ENCODE measurements around the gene METTL14.

METTL14 gene

DNA sequence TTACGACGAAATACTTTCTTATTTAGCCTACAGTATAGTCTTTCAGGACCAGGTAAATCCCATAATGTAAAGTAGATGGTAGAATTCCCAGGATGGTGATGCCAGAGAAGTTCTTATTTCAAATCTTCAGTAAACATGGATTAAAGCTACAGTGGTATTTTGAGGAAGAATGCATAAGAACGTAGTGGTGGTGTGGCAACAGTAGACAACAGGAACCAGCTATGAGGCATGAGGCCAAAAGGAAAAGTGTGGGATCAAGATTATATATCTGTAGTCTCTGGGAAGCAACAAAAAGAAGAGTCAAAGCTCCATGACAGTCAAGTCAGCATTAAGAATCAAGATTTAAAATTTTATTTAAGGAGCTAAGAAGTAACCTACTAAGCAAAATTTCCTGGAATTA is 60.2 kb downstream of the METTL14 start:
- Mint-ChIP-seq H3K36me3 (ENCODE audit: low read depth) (peaks cover 27% of the 10 kb centered on the region), H3K4me3 (no peak overlapping the region), H3K27me3 (no peaks in the 10 kb centered on the region), H3K27ac (no peak overlapping the region), H3K9me3 (no peaks in the 10 kb centered on the region), H3K4me1 (ENCODE audit: low read depth) (no peaks in the 10 kb centered on the region)

- Mint-ChIP-seq H3K36me3 (ENCODE audit: low read depth) (peaks cover 26% of the 10 kb centered on the region), H3K4me1 (ENCODE audit: low read depth) (no peaks in the 10 kb centered on the region), H3K27me3 (no peaks in the 10 kb centered on the region), H3K4me3 (no peak overlapping the region), H3K27ac (no peak overlapping the region), H3K9me3 (no peaks in the 10 kb centered on the region)
Observed at GRCh38 chr4:118746251-118746919, 61.2 kb downstream of the METTL14 start.

DNA sequence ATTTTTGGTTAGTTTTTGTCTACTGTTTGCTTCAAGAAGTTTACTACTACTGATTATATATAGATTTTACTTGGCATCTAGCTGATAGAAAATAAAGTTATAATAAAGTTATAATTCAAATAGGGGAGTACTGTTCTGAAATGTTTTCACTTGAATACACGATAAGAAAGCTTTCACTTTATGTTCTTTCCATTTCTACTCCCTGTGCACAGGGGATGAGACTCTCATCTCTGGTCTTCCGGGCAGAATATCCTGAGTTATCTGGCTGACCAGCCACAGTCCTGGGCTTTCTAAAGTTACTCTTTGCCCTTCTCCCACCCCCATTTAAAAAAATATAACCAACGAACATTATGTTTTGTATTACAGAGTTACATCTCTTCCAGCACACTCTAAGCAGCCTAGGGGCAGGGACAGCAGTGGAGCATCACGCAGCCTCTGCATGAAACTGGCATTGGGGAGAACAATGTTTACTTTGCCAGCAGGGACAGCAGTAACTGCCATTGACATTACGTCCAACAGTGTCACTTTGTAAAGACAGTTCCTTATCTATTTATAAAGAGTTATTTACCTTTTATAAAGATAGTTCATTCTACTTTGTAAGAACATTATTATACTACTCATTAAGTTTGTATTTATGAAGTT is 64.3 kb downstream of the METTL14 start:
- Mint-ChIP-seq H3K27ac (no peak overlapping the region), H3K4me3 (no peak overlapping the region), H3K27me3 (no peaks in the 10 kb centered on the region), H3K9me3 (no peaks in the 10 kb centered on the region), H3K36me3 (ENCODE audit: low read depth) (peaks cover 27% of the 10 kb centered on the region), H3K4me1 (ENCODE audit: low read depth) (no peaks in the 10 kb centered on the region)

DNA sequence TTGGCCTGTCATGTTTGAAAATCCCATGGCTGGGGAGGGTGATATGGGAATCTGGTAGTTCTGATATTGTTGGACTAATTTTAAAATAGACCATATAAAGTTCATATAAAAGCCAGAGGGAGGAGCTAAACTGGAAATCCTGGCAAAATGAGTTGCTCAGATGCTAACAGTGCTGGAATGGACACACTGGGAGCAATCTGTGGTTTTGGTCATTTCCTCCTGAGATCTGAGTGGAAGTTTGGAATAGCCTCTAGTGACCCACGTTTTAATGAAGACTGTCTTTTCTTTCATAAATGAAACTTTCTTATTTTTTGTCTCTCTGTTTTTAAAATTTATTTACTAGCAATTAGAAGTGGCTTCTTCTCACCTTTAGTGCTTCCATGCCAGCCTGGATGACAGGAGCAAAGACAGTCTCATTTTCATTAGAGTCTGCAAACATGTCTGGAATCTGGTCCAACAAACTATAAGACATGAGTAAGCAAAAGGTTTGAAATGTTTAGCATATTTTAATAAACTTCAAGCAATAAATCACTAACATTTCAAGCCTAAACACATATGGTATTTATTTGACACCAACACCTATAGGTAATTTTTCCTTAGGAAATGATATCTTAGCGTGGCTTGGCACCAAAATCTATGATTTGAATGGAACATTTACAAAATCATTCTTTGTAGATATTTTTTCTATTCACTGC is 66.6 kb downstream of the METTL14 start:
- H3K4me1 Mint-ChIP-seq (ENCODE audit: low read depth): no peaks in the 10 kb centered on the region
- no peaks in the 10 kb centered on the region for H3K9me3 Mint-ChIP-seq
- no peak overlapping the region for H3K27ac Mint-ChIP-seq
- H3K4me3 Mint-ChIP-seq: no peak overlapping the region
- H3K36me3 Mint-ChIP-seq (ENCODE audit: low read depth): peaks cover 34% of the 10 kb centered on the region
- no peaks in the 10 kb centered on the region for H3K27me3 Mint-ChIP-seq

GRCh38 chr4:118752551-118752950 is 67.4 kb downstream of the METTL14 start:
- no peaks in the 10 kb centered on the region for H3K9me3 Mint-ChIP-seq

GRCh38 chr4:118753096-118753495 is 67.9 kb downstream of the METTL14 start:
- peaks cover 39% of the 10 kb centered on the region for H3K36me3 Mint-ChIP-seq (ENCODE audit: low read depth)
- no peak overlapping the region for H3K4me3 Mint-ChIP-seq
- no peaks in the 10 kb centered on the region for H3K4me1 Mint-ChIP-seq (ENCODE audit: low read depth)
- H3K27me3 Mint-ChIP-seq: no peaks in the 10 kb centered on the region
- no peaks in the 10 kb centered on the region for H3K9me3 Mint-ChIP-seq
- H3K27ac Mint-ChIP-seq: no peak overlapping the region

More at GRCh38 chr4:118752551-118752950, 67.4 kb downstream of the METTL14 start:
- Mint-ChIP-seq H3K36me3 (ENCODE audit: low read depth) (peaks cover 39% of the 10 kb centered on the region), H3K4me3 (no peak overlapping the region), H3K27ac (no peak overlapping the region), H3K4me1 (ENCODE audit: low read depth) (no peaks in the 10 kb centered on the region), H3K27me3 (no peaks in the 10 kb centered on the region)

DNA sequence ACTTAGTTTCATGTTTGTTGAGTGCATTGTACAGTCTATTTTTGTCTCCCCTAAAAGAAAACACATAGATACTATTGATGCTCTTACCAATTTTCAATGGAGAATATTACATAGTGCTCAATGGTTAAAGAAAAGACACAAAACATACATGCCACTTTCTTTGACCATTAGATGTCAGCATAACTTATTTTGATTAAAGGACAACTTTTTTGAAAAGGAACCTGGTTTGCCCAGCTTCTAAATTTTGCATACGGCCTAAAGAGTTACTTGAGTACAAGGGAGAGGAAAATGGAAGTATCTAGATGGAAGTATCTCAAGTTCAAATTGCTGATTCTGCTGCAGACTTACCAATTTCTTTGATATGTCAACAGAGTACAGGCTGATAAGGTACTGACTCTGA is 68.5 kb downstream of the METTL14 start:
- peaks cover 39% of the 10 kb centered on the region for H3K36me3 Mint-ChIP-seq (ENCODE audit: low read depth)

DNA sequence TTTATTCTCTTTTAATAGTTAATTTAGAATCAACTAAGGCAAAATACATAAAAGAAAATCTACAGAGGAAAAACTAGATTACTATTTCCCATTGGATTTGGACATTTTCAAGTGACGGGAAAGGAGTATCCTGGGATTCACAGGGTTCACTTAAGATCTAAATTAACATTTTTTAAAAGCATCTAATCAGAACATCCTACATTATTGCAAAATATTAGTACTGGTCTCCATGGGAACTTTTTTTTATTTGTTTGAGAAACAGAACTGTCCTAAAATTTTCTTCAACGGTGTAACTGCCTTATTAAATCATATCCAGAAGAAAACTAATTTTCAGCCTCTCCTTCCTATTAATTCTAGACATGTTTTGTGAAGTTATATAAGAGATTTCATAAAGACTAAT is 69.7 kb downstream of the METTL14 start:
- H3K36me3 Mint-ChIP-seq (ENCODE audit: low read depth): peaks cover 50% of the 10 kb centered on the region
- H3K27ac Mint-ChIP-seq: no peak overlapping the region
- no peak overlapping the region for H3K4me3 Mint-ChIP-seq

More for the DNA sequence above, 68.5 kb downstream of the METTL14 start:
- no peaks in the 10 kb centered on the region for H3K9me3 Mint-ChIP-seq
- no peak overlapping the region for H3K4me3 Mint-ChIP-seq
- no peaks in the 10 kb centered on the region for H3K4me1 Mint-ChIP-seq (ENCODE audit: low read depth)
- no peaks in the 10 kb centered on the region for H3K27me3 Mint-ChIP-seq
- no peak overlapping the region for H3K27ac Mint-ChIP-seq

DNA sequence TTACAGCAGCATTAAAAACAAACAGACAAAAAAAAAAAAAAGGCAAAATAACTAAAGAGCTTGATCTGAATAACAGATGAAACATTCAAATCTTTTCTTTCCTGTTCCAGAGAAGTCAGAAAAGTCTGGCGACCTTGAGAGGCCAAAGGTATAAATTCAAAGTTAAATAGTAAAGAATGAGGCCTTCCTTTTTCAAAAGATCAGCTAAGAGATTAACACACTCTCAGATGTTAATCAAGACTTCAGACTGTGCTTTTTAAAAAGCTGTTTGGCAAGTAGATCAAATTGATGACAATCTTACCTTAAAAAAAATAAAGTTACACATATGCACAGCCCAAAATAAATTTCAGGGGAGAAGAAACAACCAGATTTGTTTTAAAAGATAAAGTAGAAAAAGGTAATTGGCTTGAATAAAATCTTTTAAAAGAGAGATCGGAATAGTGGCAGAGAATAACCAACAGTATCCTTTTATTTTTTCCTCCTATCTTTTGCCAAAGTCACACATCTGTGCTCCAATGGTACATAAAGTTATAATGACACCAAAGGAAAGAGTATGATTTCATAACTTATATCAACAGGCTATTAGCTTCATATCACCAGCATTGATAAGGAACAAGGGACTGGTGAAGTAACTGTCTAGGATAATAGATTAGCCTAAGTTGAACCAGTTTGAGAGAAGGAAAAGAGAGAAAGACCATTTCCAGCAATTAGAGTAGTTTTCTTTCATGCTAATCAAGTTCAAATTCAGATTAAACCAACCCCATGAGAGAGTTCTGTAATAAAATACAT is 70.4 kb downstream of the METTL14 start:
- Mint-ChIP-seq H3K9me3 (no peaks in the 10 kb centered on the region), H3K27me3 (no peaks in the 10 kb centered on the region), H3K4me1 (ENCODE audit: low read depth) (peaks cover 5% of the 10 kb centered on the region), H3K4me3 (no peak overlapping the region), H3K27ac (no peak overlapping the region), H3K36me3 (ENCODE audit: low read depth) (peaks cover 49% of the 10 kb centered on the region)

More for the DNA sequence above, 69.7 kb downstream of the METTL14 start:
- H3K27me3 Mint-ChIP-seq: no peaks in the 10 kb centered on the region
- H3K4me1 Mint-ChIP-seq (ENCODE audit: low read depth): no peaks in the 10 kb centered on the region
- H3K9me3 Mint-ChIP-seq: no peaks in the 10 kb centered on the region

DNA sequence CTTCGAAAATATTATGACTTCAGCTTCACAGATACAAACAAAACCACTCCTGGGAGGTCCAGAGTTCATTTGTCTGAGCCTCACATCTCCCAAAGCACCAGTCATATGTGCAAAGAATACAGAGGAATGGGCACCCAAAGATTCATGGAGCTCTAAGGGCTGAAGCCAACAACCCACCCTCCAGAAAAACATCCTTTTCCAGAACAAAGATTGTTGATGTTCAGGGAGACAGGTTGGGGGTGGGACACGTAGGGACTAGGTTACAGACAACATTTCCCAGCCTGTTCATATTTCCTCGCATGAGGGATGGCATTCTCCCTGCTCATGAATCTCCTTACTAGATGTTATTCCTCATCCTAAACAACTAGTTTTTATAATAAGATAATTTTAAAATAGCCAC is 71.2 kb downstream of the METTL14 start:
- Mint-ChIP-seq H3K27me3 (no peaks in the 10 kb centered on the region), H3K9me3 (no peaks in the 10 kb centered on the region), H3K27ac (no peak overlapping the region), H3K4me3 (no peak overlapping the region), H3K4me1 (ENCODE audit: low read depth) (peaks cover 5% of the 10 kb centered on the region), H3K36me3 (ENCODE audit: low read depth) (peaks cover 53% of the 10 kb centered on the region)

GRCh38 chr4:118756958-118757357 is 71.8 kb downstream of the METTL14 start:
- H3K36me3 Mint-ChIP-seq (ENCODE audit: low read depth): peaks cover 52% of the 10 kb centered on the region
- no peaks in the 10 kb centered on the region for H3K27me3 Mint-ChIP-seq
- no peaks in the 10 kb centered on the region for H3K9me3 Mint-ChIP-seq
- H3K4me3 Mint-ChIP-seq: no peak overlapping the region
- H3K4me1 Mint-ChIP-seq (ENCODE audit: low read depth): peaks cover 5% of the 10 kb centered on the region
- H3K27ac Mint-ChIP-seq: no peak overlapping the region

DNA sequence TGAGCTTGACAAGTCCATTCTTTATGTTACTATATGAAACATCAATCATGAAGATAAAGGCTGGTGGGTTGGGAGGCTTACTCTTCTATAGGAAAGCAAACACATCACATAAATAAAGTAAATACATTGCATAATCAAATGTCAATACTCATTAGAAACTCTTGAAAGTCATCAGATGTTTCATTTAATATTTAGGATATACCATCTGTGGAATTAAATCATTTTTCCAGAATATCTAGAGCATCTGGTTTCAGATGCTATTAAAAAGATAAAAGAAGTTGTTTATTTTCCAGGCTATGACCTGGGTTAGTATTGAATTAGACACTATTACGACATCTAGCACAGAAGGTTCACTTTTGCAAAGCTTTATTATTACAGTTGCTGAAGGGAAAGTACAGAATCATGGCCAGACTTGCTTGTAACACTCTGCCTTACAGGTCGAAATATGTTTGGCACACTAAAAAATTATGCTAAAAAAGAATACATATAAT is 72.6 kb downstream of the METTL14 start:
- Mint-ChIP-seq H3K36me3 (ENCODE audit: low read depth) (peaks cover 48% of the 10 kb centered on the region), H3K27ac (no peak overlapping the region), H3K4me3 (no peak overlapping the region)

GRCh38 chr4:118758293-118758692 is 73.1 kb downstream of the METTL14 start:
- H3K27ac Mint-ChIP-seq: no peak overlapping the region
- no peaks in the 10 kb centered on the region for H3K9me3 Mint-ChIP-seq
- H3K27me3 Mint-ChIP-seq: no peaks in the 10 kb centered on the region
- peaks cover 5% of the 10 kb centered on the region for H3K4me1 Mint-ChIP-seq (ENCODE audit: low read depth)
- peaks cover 47% of the 10 kb centered on the region for H3K36me3 Mint-ChIP-seq (ENCODE audit: low read depth)
- no peak overlapping the region for H3K4me3 Mint-ChIP-seq

More for the DNA sequence above, 72.6 kb downstream of the METTL14 start:
- Mint-ChIP-seq H3K9me3 (no peaks in the 10 kb centered on the region), H3K4me1 (ENCODE audit: low read depth) (peaks cover 5% of the 10 kb centered on the region), H3K27me3 (no peaks in the 10 kb centered on the region)

DNA sequence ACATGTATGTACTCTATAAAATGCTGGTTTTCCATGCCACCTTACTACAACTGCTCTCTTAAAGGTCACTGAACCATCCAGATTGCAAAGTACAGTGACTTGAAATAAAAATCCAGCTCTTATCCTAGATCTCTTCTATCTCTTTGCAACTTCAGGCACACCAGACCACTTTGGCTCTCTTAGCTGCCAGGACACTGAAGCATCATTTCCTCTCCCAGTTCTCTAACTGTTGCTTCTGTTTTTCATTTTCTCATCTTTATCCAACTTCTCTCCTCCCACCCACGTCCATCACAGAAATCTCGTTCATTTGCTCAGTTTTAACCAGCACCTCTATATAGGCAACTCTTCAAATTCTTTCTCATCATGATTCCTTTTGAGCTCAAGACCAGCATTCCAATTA is 74.3 kb downstream of the METTL14 start:
- H3K27ac Mint-ChIP-seq: peak overlapping the region; percentile 34
- no peaks in the 10 kb centered on the region for H3K27me3 Mint-ChIP-seq
- no peak overlapping the region for H3K4me3 Mint-ChIP-seq
- no peaks in the 10 kb centered on the region for H3K9me3 Mint-ChIP-seq
- peaks cover 59% of the 10 kb centered on the region for H3K36me3 Mint-ChIP-seq (ENCODE audit: low read depth)
- peaks cover 5% of the 10 kb centered on the region for H3K4me1 Mint-ChIP-seq (ENCODE audit: low read depth)

Measured in stimulated activated naive CD8-positive, alpha-beta T cell treated with anti-CD3 and anti-CD28 coated beads, Interleukin-15, Interleukin-2, amounts not matched to agents 100 ng/mL and 50 ng/mL, for 24 hours (primary cell).